ENCODE measurements around the gene CD300E.
"Not testable (repeated sequence)": the region's sequence is repeated elsewhere in the genome, so short reads cannot be mapped to it uniquely, and the experiment has no call there.

Gene CD300E

DNA sequence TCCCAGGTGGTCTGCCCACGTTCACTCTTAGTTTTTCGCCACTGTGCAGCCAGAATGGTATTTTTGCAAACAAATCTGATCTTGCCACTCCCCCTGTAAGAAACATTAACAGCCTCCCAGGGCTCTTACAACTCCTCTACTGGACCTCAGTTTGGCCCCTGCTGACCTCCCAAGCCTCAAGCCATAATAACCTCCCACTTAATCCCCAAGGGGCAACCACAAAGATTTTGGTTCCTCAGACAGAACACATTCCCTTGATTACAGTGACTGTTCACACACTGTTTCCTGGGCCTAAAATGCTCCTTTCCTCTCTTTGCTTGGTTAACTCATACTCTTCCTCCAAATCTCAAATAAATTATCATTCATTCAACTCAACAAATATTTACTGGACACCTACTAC lies 21.5 kb upstream of the CD300E start:
- Histone ChIP-seq H3K4me3 (ENCODE audit: low read length) (no peak overlapping the region), H3K36me3 (ENCODE audit: insufficient read depth, low read length) (no peaks in the 10 kb centered on the region), H3K27ac (ENCODE audit: low read depth, low read length) (no peak overlapping the region), H3K4me1 (ENCODE audit: insufficient read depth, low read length) (0 out of 2 replicates have a peak, but pooled peaks cover 2% of the 10 kb centered on the region), H3K27me3 (ENCODE audit: insufficient read depth, low read length) (peaks cover 3% of the 10 kb centered on the region; the same call in 1 of the 2 replicates), H3K9me3 (ENCODE audit: insufficient read depth, low read depth, low read length) (no peaks in the 10 kb centered on the region), H3K9ac (ENCODE audit: low read depth, low read length) (no peak overlapping the region)
- WGBS: 78% methylated on average over 2 of the region's 2 CpGs

- Histone ChIP-seq H3K27me3 (ENCODE audit: insufficient read depth, low read length) (no peaks in the 10 kb centered on the region), H3K4me1 (ENCODE audit: insufficient read depth, low read length) (0 out of 2 replicates have a peak, but pooled peaks cover 2% of the 10 kb centered on the region), H3K27ac (ENCODE audit: low read depth, low read length) (no peak overlapping the region), H3K36me3 (ENCODE audit: insufficient read depth, low read length) (no peaks in the 10 kb centered on the region), H3K9me3 (ENCODE audit: insufficient read depth, low read depth, low read length) (no peaks in the 10 kb centered on the region), H3K9ac (ENCODE audit: low read depth, low read length) (no peak overlapping the region), H3K4me3 (ENCODE audit: low read length) (no peak overlapping the region)
- WGBS: 89% methylated on average over 2 of the region's 2 CpGs
Measured at GRCh38 chr17:74644419-74644818, 20.9 kb upstream of the CD300E start.

DNA sequence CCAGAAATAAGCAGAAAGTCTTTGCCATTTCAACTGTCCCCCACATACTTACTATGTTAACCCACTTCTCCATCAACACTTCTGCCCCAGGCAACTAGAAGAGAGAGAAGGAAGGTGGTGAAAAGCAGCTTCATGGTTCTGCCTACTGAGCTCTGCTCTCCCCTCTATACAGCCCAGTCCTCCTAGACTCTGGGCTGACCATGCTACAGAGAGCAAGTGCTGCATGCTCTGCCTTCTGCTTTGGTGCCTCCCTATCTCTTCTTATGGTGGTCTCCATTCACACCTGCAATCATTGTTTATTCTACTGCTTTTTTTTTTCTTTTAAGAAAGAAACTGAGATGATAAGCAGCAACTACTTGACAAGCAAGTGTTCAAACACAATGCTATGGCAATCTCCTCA lies 20.3 kb upstream of the CD300E start:
- H3K9ac ChIP-seq (ENCODE audit: low read depth, low read length): no peak overlapping the region
- H3K4me3 ChIP-seq (ENCODE audit: low read length): no peak overlapping the region
- H3K9me3 ChIP-seq (ENCODE audit: insufficient read depth, low read depth, low read length): no peaks in the 10 kb centered on the region
- H3K4me1 ChIP-seq (ENCODE audit: insufficient read depth, low read length): 0 out of 2 replicates have a peak, but pooled peaks cover 2% of the 10 kb centered on the region
- H3K36me3 ChIP-seq (ENCODE audit: insufficient read depth, low read length): no peaks in the 10 kb centered on the region
- no peak overlapping the region for H3K27ac ChIP-seq (ENCODE audit: low read depth, low read length)
- no peaks in the 10 kb centered on the region for H3K27me3 ChIP-seq (ENCODE audit: insufficient read depth, low read length)

GRCh38 chr17:74642995-74643394 lies 19.5 kb upstream of the CD300E start:
- Histone ChIP-seq H3K27ac (ENCODE audit: low read depth, low read length) (no peak overlapping the region), H3K4me1 (ENCODE audit: insufficient read depth, low read length) (0 out of 2 replicates have a peak, but pooled peaks cover 2% of the 10 kb centered on the region), H3K36me3 (ENCODE audit: insufficient read depth, low read length) (no peaks in the 10 kb centered on the region), H3K4me3 (ENCODE audit: low read length) (no peak overlapping the region), H3K9me3 (ENCODE audit: insufficient read depth, low read depth, low read length) (no peaks in the 10 kb centered on the region), H3K9ac (ENCODE audit: low read depth, low read length) (no peak overlapping the region), H3K27me3 (ENCODE audit: insufficient read depth, low read length) (no peaks in the 10 kb centered on the region)
- 87% methylated on average over 7 of the region's 7 CpGs for WGBS

DNA sequence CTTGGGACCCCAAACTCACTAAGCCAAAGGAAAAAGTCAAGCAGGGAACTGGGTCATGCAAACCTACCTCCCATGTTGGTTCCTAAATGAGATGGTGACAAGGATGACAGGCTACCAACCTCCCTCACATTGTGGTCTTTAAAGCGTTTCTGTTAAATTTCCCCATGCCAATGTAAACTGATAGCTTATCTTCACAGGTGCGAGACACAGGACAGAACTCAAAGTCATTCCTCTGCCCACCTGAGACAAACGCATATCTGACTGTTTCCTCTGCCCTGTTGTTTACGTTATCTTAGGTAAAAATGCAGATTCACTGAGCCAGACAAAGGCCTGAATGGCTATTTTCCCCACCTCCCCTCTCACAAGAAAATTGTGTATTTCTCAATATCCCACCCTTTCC lies 19.0 kb upstream of the CD300E start:
- Histone ChIP-seq H3K27ac (ENCODE audit: low read depth, low read length) (no peak overlapping the region), H3K4me1 (ENCODE audit: insufficient read depth, low read length) (0 out of 2 replicates have a peak, but pooled peaks cover 2% of the 10 kb centered on the region), H3K27me3 (ENCODE audit: insufficient read depth, low read length) (no peaks in the 10 kb centered on the region), H3K36me3 (ENCODE audit: insufficient read depth, low read length) (no peaks in the 10 kb centered on the region), H3K9ac (ENCODE audit: low read depth, low read length) (no peak overlapping the region), H3K4me3 (ENCODE audit: low read length) (no peak overlapping the region), H3K9me3 (ENCODE audit: insufficient read depth, low read depth, low read length) (no peaks in the 10 kb centered on the region)
- WGBS: 83% methylated on average over 4 of the region's 4 CpGs

DNA sequence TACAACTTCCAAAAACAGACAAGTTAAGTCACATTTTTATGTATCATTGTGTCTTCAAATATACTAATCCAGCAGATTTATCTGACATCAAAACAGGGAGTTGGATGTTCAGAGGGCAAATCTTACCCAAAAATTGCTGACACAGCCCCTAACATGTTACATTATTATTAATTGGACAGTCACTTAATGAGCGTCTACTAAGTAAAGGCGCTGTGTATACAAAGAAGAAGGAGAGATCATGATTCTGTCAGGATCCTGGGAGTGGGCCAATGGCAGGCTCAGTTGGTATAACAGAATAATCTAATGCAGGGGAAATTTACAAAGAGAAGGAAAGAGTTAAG lies 18.4 kb upstream of the CD300E start:
- H3K36me3 ChIP-seq (ENCODE audit: insufficient read depth, low read length): no peaks in the 10 kb centered on the region
- H3K9me3 ChIP-seq (ENCODE audit: insufficient read depth, low read depth, low read length): no peaks in the 10 kb centered on the region
- no peaks in the 10 kb centered on the region for H3K27me3 ChIP-seq (ENCODE audit: insufficient read depth, low read length)
- 92% methylated on average over 2 of the region's 2 CpGs for WGBS
- no peak overlapping the region for H3K4me3 ChIP-seq (ENCODE audit: low read length)
- no peak overlapping the region for H3K9ac ChIP-seq (ENCODE audit: low read depth, low read length)
- 0 out of 2 replicates have a peak, but pooled peaks cover 2% of the 10 kb centered on the region for H3K4me1 ChIP-seq (ENCODE audit: insufficient read depth, low read length)
- H3K27ac ChIP-seq (ENCODE audit: low read depth, low read length): no peak overlapping the region

- H3K4me1 ChIP-seq (ENCODE audit: insufficient read depth, low read length): 0 out of 2 replicates have a peak, but pooled peaks cover 2% of the 10 kb centered on the region
- 84% methylated on average over 6 of the region's 6 CpGs for WGBS
- H3K9ac ChIP-seq (ENCODE audit: low read depth, low read length): no peak overlapping the region
- no peak overlapping the region for H3K27ac ChIP-seq (ENCODE audit: low read depth, low read length)
- no peaks in the 10 kb centered on the region for H3K9me3 ChIP-seq (ENCODE audit: insufficient read depth, low read depth, low read length)
- H3K27me3 ChIP-seq (ENCODE audit: insufficient read depth, low read length): no peaks in the 10 kb centered on the region
- H3K36me3 ChIP-seq (ENCODE audit: insufficient read depth, low read length): no peaks in the 10 kb centered on the region
- H3K4me3 ChIP-seq (ENCODE audit: low read length): no peak overlapping the region
Measured at GRCh38 chr17:74641224-74641957, 17.9 kb upstream of the CD300E start.

GRCh38 chr17:74639704-74640151 lies 16.2 kb upstream of the CD300E start:
- Histone ChIP-seq H3K27me3 (ENCODE audit: insufficient read depth, low read length) (no peaks in the 10 kb centered on the region), H3K36me3 (ENCODE audit: insufficient read depth, low read length) (no peaks in the 10 kb centered on the region), H3K27ac (ENCODE audit: low read depth, low read length) (no peak overlapping the region), H3K9ac (ENCODE audit: low read depth, low read length) (no peak overlapping the region), H3K4me1 (ENCODE audit: insufficient read depth, low read length) (peaks cover 19% of the 10 kb centered on the region; the same call in 1 of the 2 replicates), H3K9me3 (ENCODE audit: insufficient read depth, low read depth, low read length) (no peaks in the 10 kb centered on the region), H3K4me3 (ENCODE audit: low read length) (no peak overlapping the region)
- WGBS: 94% methylated on average over 10 of the region's 10 CpGs

DNA sequence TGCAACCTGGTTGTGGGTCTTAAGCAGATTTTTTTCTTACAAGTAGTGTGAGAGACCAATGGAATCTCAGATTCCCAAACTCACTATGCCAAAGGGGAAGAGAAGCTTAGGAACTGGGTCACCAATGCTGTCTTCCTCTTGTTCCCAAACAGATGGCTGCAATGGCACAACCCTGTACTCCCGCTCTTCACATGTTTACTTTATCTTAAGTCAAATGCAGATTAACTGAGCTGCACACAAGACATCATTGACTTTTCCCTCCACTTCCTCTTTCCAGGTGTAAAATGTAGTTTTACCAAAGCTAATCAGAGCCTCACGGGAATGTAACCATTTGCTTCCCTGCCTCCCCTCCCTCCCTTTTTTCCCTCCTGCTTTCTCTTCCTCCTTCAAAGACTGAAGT lies 14.4 kb upstream of the CD300E start:
- no peaks in the 10 kb centered on the region for H3K36me3 ChIP-seq (ENCODE audit: insufficient read depth, low read length)
- no peak overlapping the region for H3K27ac ChIP-seq (ENCODE audit: low read depth, low read length)
- no peaks in the 10 kb centered on the region for H3K27me3 ChIP-seq (ENCODE audit: insufficient read depth, low read length)
- no peaks in the 10 kb centered on the region for H3K9me3 ChIP-seq (ENCODE audit: insufficient read depth, low read depth, low read length)
- 75% methylated on average over 2 of the region's 2 CpGs for WGBS
- H3K4me1 ChIP-seq (ENCODE audit: insufficient read depth, low read length): peaks cover 25% of the 10 kb centered on the region; the same call in 1 of the 2 replicates
- no peak overlapping the region for H3K4me3 ChIP-seq (ENCODE audit: low read length)
- no peak overlapping the region for H3K9ac ChIP-seq (ENCODE audit: low read depth, low read length)

- Histone ChIP-seq H3K4me3 (ENCODE audit: low read length) (no peak overlapping the region), H3K4me1 (ENCODE audit: insufficient read depth, low read length) (peaks cover 25% of the 10 kb centered on the region), H3K9ac (ENCODE audit: low read depth, low read length) (no peak overlapping the region), H3K9me3 (ENCODE audit: insufficient read depth, low read depth, low read length) (no peaks in the 10 kb centered on the region), H3K27me3 (ENCODE audit: insufficient read depth, low read length) (no peaks in the 10 kb centered on the region), H3K36me3 (ENCODE audit: insufficient read depth, low read length) (no peaks in the 10 kb centered on the region), H3K27ac (ENCODE audit: low read depth, low read length) (no peak overlapping the region)
- 95% methylated on average over 10 of the region's 11 CpGs for WGBS
Measured at GRCh38 chr17:74637265-74637664, 13.7 kb upstream of the CD300E start.

- H3K27ac ChIP-seq (ENCODE audit: low read depth, low read length); H3K4me3 ChIP-seq (ENCODE audit: low read length); H3K9me3 ChIP-seq (ENCODE audit: insufficient read depth, low read depth, low read length); H3K27me3 ChIP-seq (ENCODE audit: insufficient read depth, low read length); H3K36me3 ChIP-seq (ENCODE audit: insufficient read depth, low read length); H3K9ac ChIP-seq (ENCODE audit: low read depth, low read length): not testable (repeated sequence)
- H3K4me1 ChIP-seq (ENCODE audit: insufficient read depth, low read length): peaks cover 27% of the 10 kb centered on the region
- WGBS: 86% methylated on average over 9 of the region's 10 CpGs
Measured at GRCh38 chr17:74636541-74637085, 13.1 kb upstream of the CD300E start.
